HepG2 (cell line): ENCODE results near the gene BPIFB6. TPM values are rescaled to one million over a fixed set of nuclear protein-coding genes. Genes with fewer than 3 reads are reported as not detected.
A peak's percentile ranks its signal among the peaks of the same experiment; 100 is the strongest.

ENCODE experiments used
- ATF4 ChIP-seq, 2 experiments: fragments of 450-650 bp in 1 of 2; sonication (generic) in 1 of 2; formaldehyde crosslinking; IDR thresholded peaks; 2 replicates each; pipeline versions ENCODE4 v1.5.0 to v1.8.0; 2020 to 2022; ENCODE audit warnings: mild to moderate bottlenecking in 1 of 2, missing genetic modification reagents in 1 of 2
- CEBPG ChIP-seq: IDR thresholded peaks from 2 replicates; pipeline ENCODE4 v1.6.1; 2016
- IKZF4 ChIP-seq: sonication (generic); formaldehyde crosslinking; IDR thresholded peaks from 2 replicates; pipeline ENCODE4 v1.5.1; 2020; ENCODE audit warnings: borderline replicate concordance, mild to moderate bottlenecking, low read depth, missing genetic modification reagents; ENCODE audit errors: not compliant biosample characterization
- KDM2A ChIP-seq: sonication (generic); formaldehyde crosslinking; IDR thresholded peaks from 2 replicates; pipeline ENCODE4 v1.4.0; 2020; ENCODE audit warnings: low read depth, missing genetic modification reagents, borderline replicate concordance
- MEF2D ChIP-seq: sonication (generic); formaldehyde crosslinking; IDR thresholded peaks from 2 replicates; pipeline ENCODE4 v1.5.1; 2020; ENCODE audit warnings: mild to moderate bottlenecking, missing genetic modification reagents
- RAD21 ChIP-seq: fragments of 450-650 bp; formaldehyde crosslinking; IDR thresholded peaks from 2 replicates; pipeline ENCODE4 v1.5.0; 2020; ENCODE audit warnings: mild to moderate bottlenecking
- RERE ChIP-seq: IDR thresholded peaks from 2 replicates; pipeline ENCODE4 v1.6.1; 2016; ENCODE audit warnings: low read depth, missing genetic modification reagents, missing compliant biosample characterization
- SOX5 ChIP-seq: IDR thresholded peaks from 2 replicates; pipeline ENCODE4 v1.6.1; 2016; ENCODE audit warnings: borderline replicate concordance
- ZGPAT ChIP-seq: IDR thresholded peaks from 2 replicates; pipeline ENCODE4 v1.6.1; 2016; ENCODE audit warnings: mild to moderate bottlenecking
- ZNF12 ChIP-seq: sonication (generic); formaldehyde crosslinking; IDR thresholded peaks from 2 replicates; pipeline ENCODE4 v1.5.0; 2020; ENCODE audit warnings: missing genetic modification reagents
- ZNF44 ChIP-seq: sonication (generic); formaldehyde crosslinking; IDR thresholded peaks from 2 replicates; pipeline ENCODE4 v1.5.1; 2020; ENCODE audit warnings: mild to moderate bottlenecking, missing genetic modification reagents
- ZNF468 ChIP-seq: sonication (generic); formaldehyde crosslinking; IDR thresholded peaks from 2 replicates; pipeline ENCODE4 v1.8.0; 2022; ENCODE audit warnings: mild to moderate bottlenecking, moderate library complexity, missing genetic modification reagents
- ZNF879 ChIP-seq: sonication (generic); formaldehyde crosslinking; IDR thresholded peaks from 2 replicates; pipeline ENCODE4 v1.8.1; 2023; ENCODE audit warnings: missing genetic modification reagents
- polyA plus RNA-seq, 8 experiments: library from polyadenylated mRNA; depleted of rRNA in 3 of 8; stranded (reverse) in 7 of 8; unstranded in 1 of 8; fragments of >200 nt; fragmentation: Illumina TruSeq in 4 of 8; extraction: Trizol in 4 of 8; gene quantifications; 2 replicates each; pipeline versions ENCODE4 v1.2.1 to v1.2.3, GENCODE V29; 2011 to 2016; ENCODE audit warnings: low read depth in 4 of 8, missing spikeins in 1 of 8, mixed read lengths in 1 of 8; ENCODE audit not compliant: insufficient read depth in 1 of 8
- total RNA-seq, 5 experiments: library from RNA; depleted of rRNA; stranded (reverse); fragments of >200 nt; fragmentation: Illumina TruSeq; extraction: Trizol; gene quantifications; 2 replicates each; pipeline ENCODE4 v1.2.3, GENCODE V29; 2016; ENCODE audit warnings: low read depth in 1 of 5
- TF ChIP-seq, protein P1 (sequence below), 2 experiments: IDR thresholded peaks; 2 replicates each; pipeline ENCODE4 v1.6.1; 2011 to 2012; ENCODE audit warnings: low read length in 2 of 2, borderline replicate concordance in 1 of 2, low read depth in 1 of 2, mild to moderate bottlenecking in 1 of 2, moderate library complexity in 1 of 2
- TF ChIP-seq, protein P2 (sequence below): sonication (generic); formaldehyde crosslinking; IDR thresholded peaks from 2 replicates; pipeline ENCODE4 v1.4.0; 2020; ENCODE audit warnings: missing genetic modification reagents, borderline replicate concordance

BPIFB6 gene
- total and polyA plus RNA-seq, 2 of the 13 experiments (the other 11 are each of a cell fraction or from before 2014, with no cell fraction given) = 0.13 to 1.7 TPM

GRCh38 chr20:33005908-33006775, 25.3 kb upstream of the BPIFB6 start (continued):
- TF ChIP-seq, protein P1, sequence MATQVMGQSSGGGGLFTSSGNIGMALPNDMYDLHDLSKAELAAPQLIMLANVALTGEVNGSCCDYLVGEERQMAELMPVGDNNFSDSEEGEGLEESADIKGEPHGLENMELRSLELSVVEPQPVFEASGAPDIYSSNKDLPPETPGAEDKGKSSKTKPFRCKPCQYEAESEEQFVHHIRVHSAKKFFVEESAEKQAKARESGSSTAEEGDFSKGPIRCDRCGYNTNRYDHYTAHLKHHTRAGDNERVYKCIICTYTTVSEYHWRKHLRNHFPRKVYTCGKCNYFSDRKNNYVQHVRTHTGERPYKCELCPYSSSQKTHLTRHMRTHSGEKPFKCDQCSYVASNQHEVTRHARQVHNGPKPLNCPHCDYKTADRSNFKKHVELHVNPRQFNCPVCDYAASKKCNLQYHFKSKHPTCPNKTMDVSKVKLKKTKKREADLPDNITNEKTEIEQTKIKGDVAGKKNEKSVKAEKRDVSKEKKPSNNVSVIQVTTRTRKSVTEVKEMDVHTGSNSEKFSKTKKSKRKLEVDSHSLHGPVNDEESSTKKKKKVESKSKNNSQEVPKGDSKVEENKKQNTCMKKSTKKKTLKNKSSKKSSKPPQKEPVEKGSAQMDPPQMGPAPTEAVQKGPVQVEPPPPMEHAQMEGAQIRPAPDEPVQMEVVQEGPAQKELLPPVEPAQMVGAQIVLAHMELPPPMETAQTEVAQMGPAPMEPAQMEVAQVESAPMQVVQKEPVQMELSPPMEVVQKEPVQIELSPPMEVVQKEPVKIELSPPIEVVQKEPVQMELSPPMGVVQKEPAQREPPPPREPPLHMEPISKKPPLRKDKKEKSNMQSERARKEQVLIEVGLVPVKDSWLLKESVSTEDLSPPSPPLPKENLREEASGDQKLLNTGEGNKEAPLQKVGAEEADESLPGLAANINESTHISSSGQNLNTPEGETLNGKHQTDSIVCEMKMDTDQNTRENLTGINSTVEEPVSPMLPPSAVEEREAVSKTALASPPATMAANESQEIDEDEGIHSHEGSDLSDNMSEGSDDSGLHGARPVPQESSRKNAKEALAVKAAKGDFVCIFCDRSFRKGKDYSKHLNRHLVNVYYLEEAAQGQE (IDR thresholded peaks at IDR 0.05; ENCODE audit: borderline replicate concordance in 1 of 2, low read depth in 1 of 2, low read length in 2 of 2) = peak in 1 of 2 experiments; percentile 79; a peak in 2 of 4 replicates
- TF ChIP-seq ZNF44 (CRISPR knock-in tag) (peak; percentile 97), ATF4 (CRISPR knock-in tag; IDR thresholded peaks at IDR 0.05) (peak in 1 of 2 experiments; percentile 99; a peak in 2 of 4 replicates), RERE (peak; percentile 92), IKZF4 (CRISPR knock-in tag) (peak; percentile 40), MEF2D (CRISPR knock-in tag) (peak; percentile 97), SOX5 (CRISPR knock-in tag) (peak; percentile 94), ZGPAT (CRISPR knock-in tag) (peak; percentile 97), ZNF12 (peak; percentile 89), RAD21 (CRISPR knock-in tag) (0 out of 2 replicates have a peak, but pooled peaks have one; percentile 7), CEBPG (peak; percentile 99), ZNF468 (no peak), KDM2A (CRISPR knock-in tag) (peak; percentile 84; the same call in 1 of the 2 replicates), ZNF879 (no peak)
- TF ChIP-seq, protein P2, sequence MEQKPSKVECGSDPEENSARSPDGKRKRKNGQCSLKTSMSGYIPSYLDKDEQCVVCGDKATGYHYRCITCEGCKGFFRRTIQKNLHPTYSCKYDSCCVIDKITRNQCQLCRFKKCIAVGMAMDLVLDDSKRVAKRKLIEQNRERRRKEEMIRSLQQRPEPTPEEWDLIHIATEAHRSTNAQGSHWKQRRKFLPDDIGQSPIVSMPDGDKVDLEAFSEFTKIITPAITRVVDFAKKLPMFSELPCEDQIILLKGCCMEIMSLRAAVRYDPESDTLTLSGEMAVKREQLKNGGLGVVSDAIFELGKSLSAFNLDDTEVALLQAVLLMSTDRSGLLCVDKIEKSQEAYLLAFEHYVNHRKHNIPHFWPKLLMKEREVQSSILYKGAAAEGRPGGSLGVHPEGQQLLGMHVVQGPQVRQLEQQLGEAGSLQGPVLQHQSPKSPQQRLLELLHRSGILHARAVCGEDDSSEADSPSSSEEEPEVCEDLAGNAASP (CRISPR knock-in tag) = peak; percentile 96
